NB4 (cell line): ENCODE data around the gene TMEM213.
A peak's percentile ranks its signal among the peaks of the same experiment; 100 is the strongest.

ENCODE experiments used
- DNase-seq: peaks from one replicate; pipeline ENCODE4 v3.0.0; 2010; ENCODE audit warnings: low read depth
- H3K4me3 ChIP-seq: one replicate; pipeline ENCODE4 v1.5.1; 2011; ENCODE audit warnings: mild to moderate bottlenecking, low read depth, low read length, moderate library complexity
- CTCF ChIP-seq: IDR thresholded peaks from one replicate; pipeline ENCODE4 v1.5.1; 2012; ENCODE audit warnings: low read depth, low read length
- MAX ChIP-seq: IDR thresholded peaks from 2 replicates; pipeline ENCODE4 v1.6.1; 2011; ENCODE audit warnings: low read depth, low read length
- MYC ChIP-seq: IDR thresholded peaks from 2 replicates; pipeline ENCODE4 v1.6.1; 2011; ENCODE audit warnings: low read depth, low read length
- POLR2A ChIP-seq: IDR thresholded peaks from 2 replicates; pipeline ENCODE4 v1.6.1; 2011; ENCODE audit warnings: mild to moderate bottlenecking; ENCODE audit not compliant: insufficient read length; ENCODE audit errors: extremely low read depth

The TMEM213 gene

GRCh38 chr7:138875794-138876193 is 78.0 kb downstream of the TMEM213 start:
- peak; percentile 91 for DNase-seq
- no peak overlapping the region for H3K4me3 ChIP-seq
- TF ChIP-seq CTCF (no peak), POLR2A (no peak), MAX (peak; percentile 33; the same call in 1 of the 2 replicates), MYC (no peak)

- no peak for DNase-seq
- TF ChIP-seq MAX = no peak
- no peak for TF ChIP-seq CTCF
- TF ChIP-seq MYC = no peak
- no peak for TF ChIP-seq POLR2A
- H3K4me3 ChIP-seq = no peak overlapping the region
Observed at GRCh38 chr7:138876326-138876725, 78.5 kb downstream of the TMEM213 start.

- no peak for TF ChIP-seq MAX
- TF ChIP-seq MYC = no peak
- TF ChIP-seq CTCF = no peak
- TF ChIP-seq POLR2A = no peak
- no peak overlapping the region for H3K4me3 ChIP-seq
- no peak for DNase-seq
Observed at GRCh38 chr7:138878051-138878450, 80.3 kb downstream of the TMEM213 start.

- TF ChIP-seq CTCF (no peak), MYC (no peak), POLR2A (no peak), MAX (no peak)
- H3K4me3 ChIP-seq = no peak overlapping the region
- DNase-seq = no peak
Observed at GRCh38 chr7:138878856-138879255, 81.1 kb downstream of the TMEM213 start.

GRCh38 chr7:138879356-138879755 is 81.6 kb downstream of the TMEM213 start:
- H3K4me3 ChIP-seq = no peak overlapping the region
- TF ChIP-seq MYC (no peak), POLR2A (no peak), CTCF (no peak), MAX (no peak)

More at GRCh38 chr7:138879356-138879755, 81.6 kb downstream of the TMEM213 start:
- DNase-seq = no peak
